Suppressor macrophage treated with lipopolysaccharide for 1 hour (primary cell): ENCODE data around the gene DCST1.

Source experiments
- DNase-seq, 3 donors: peaks; one replicate each; pipeline ENCODE4 v3.0.0-alpha.2; 2020 to 2022

Gene DCST1

DNA sequence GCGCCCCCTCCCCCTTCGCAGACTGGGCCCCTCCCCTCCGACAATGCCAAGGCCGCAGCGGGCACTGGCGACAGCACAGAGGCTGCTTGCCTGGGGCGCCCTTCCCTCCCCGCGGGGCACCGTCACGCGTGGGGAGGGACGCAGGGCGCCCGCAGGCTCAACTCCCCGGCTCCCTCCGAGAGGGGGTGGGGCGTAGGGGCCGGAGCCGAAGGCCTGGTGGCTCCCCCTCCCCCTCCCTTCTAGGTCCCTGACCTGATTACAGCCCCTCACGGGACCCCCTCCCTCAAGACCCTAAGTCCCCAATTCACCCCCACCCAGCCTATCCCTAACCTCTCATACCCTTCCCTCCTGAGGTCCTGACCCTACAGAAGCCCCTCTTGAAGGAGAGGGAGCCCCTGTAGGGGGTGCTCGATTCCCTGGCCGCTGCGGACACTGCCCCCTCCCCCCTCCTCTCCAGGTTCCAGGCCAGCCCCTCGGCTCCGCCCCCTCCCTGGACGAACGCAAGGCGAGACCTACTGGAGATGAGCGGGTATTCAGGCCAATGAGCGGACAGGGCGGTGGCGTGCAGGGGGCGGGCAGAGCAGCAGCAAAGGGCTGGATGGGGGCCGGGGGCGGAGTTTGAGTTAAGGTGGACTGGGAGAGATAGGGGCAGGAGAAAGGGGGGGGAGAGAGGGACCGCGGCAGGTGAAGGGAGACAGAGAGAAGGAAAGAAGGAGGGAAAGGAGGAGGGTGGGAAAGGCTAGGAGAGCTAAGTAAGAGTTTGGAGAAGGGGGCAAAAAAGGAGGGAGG, 31.8 kb upstream of the DCST1 start:
- peak; percentile 99 to 100 (median 99) for DNase-seq

GRCh38 chr1:155002464-155003226, 31.0 kb upstream of the DCST1 start, which contains the start of gene ZBTB7B:
Gene ZBTB7B, plus strand, starts transcription at chr1:155002802. Its CDS starts 11,859 bp downstream, at chr1:155014661.
- peak in 2 of 3 donors; percentile 50 to 62 for DNase-seq

DNA sequence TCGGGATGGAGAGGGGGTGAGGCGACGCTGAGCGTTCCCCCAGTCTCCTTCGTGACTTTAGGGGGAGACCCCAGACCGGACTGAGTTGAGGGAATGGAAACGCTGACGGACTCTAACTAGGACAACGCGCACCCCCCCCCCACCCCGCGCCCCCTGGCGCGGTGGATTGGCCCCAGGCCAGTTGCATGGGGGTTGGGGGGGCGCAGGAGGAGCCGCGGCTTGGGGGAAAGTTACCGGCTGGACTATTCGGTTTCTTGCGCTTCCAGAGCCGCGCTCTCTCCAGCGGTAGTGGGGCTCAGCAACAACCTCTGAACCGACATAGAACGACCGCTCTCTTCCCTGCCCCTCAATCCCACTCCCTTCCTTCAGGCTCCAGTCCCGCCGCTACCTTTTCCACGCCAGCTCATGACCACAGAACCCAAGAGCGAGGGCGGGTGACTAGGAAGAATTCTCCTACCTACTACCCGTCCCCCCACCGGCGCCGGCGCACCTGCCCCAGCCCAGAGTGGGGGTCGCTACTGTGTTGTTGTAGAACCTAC, 30.3 kb upstream of the DCST1 start:
- peak in 1 of 3 donors; percentile 18 for DNase-seq

- peak in 1 of 3 donors; percentile 21 for DNase-seq
These were observed 29.8 kb upstream of the DCST1 start for GRCh38 chr1:155003766-155004351.

GRCh38 chr1:155004352-155005075, 29.1 kb upstream of the DCST1 start:
- DNase-seq, result peak in 1 of 3 donors; percentile 20

DNA sequence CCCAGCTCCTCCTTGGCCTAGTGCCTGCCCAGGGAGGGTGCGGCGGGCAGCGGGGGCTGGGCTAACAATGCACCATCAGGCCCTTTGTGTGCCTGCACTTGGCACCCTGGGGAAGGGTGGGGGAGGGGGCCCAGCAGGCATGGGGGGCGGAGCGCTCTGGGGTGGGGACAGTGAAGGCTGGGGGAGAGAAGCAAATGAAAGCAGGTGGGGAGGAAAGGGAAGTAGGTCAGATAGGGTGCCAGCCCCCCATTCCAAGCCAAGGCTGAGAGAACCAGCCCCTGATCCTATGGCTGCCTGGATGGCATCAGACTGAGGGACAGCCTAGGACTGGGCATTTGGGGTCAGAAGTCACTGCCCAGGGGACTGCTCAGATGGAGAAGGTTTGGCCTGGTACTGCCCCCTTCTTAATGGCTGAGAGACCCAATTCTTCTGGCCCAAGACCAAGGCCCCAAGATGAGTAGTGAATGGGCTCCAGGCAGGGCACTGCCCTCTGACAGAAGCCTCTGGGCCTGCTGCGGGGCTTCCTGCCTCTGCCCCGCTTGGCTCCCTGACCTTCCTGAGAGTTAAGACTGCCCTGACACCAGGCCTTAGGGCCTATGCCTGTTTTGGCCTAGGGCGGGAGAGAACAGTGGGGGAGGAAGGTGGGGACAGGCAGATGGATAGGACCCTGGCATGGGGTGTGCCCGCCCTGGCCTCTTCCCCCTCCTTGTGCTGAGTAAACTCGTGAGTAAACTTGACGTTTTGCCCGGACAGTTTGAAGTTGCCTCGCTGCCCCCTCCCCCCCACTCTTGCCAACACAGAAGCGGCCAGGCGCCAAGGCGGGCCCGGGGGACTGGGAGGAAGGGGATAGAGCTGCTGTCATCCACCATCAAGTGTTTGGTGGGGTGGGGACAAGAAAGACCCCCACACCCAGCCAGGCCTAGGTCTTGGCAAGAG, 28.3 kb upstream of the DCST1 start:
- DNase-seq, result peak in 2 of 3 donors; percentile 55 to 64

- peak; percentile 80 to 84 (median 84) for DNase-seq
These were observed 27.0 kb upstream of the DCST1 start for GRCh38 chr1:155006601-155007101.

- no peak for DNase-seq
These were observed 26.3 kb upstream of the DCST1 start for GRCh38 chr1:155007251-155007828.

DNA sequence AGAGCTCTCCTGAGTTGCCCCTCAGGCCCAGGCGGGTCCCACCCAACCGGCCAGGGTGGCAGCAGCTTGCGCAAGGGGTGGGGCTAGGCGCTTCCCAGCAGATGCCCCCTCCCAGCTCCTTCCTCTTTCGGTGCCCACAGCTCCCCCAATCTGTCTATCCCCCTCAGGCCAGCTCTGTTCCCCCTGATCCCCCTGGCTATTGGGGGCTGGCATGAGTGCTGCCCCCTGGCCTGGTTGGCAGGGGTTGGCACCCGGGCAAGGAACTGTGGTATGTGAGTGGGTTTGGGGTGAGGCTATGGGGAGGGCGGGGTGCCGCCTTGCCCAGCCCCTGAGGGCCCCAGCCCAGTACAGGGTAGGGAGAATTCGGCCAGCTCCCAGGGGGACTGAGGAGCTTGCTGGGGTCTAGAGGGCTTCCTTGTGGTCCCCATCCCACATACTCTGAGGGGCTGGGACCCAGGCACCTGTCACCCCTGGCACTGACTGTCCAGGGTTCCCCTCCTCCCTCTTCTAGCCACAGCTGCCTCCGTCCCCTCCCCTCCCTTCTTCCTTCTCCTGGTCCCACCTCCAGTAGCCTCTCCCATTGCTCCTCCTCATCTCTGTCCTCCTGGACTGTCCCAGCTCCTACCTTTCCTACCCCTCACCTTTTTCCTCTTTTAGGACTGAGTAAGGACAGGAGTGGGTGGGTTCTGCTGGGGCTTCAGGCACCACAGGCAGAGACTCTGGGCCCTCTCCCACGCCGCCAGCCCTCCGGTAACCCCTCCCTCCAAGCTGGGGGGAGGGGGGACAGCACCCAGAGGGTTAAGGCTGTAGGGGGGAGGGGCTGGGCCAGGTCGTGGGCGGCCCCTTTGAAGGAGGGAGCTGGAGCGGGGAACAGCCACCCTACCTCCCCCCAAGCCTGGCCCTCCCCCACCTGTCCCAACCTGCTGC, 25.3 kb upstream of the DCST1 start:
- no peak for DNase-seq

DNA sequence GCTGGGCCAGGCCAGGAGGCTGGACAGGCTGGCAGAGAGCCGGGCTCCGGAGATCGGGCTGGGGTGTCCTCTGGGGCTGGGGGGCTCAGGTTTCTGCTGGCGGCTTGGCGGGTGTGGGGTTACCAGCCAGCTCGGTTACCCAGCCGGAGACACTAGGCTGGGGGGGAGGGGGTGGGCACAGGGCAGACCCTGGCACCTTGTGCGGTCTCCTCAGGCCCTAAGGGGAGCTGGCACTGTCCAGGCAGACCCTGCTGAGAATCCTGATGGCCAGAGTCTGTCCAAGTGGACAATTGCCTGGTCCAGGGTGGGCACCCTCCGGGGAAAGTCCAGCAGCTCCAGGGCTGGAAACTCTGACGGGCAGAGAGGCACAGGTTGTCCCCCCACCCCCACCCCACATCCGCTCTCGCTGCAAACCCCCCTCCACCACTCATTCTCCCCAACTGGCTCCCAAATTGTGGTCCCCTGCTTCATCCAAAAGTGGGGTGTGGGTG, 24.4 kb upstream of the DCST1 start:
- DNase-seq, result no peak

DNA sequence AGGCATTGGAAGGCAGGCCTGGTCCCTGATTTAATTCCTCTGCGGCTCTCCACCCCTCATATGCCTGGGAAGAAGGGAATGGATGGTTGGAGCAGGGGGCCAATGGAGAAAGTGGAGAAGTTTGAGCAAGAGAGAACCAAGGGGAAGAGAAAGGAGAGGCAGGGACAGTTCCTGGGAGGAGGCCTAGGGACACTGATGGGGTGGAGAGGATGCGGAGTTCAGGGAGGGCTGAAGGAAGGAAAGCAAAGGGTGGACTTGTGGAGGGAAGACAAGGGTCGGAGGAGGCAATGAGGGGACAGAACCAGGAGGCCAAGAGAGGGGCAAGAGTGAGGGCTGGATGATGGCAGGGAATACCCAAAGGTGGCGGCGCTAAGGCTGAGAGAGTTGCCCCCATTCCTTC, 23.9 kb upstream of the DCST1 start:
- no peak for DNase-seq

DNA sequence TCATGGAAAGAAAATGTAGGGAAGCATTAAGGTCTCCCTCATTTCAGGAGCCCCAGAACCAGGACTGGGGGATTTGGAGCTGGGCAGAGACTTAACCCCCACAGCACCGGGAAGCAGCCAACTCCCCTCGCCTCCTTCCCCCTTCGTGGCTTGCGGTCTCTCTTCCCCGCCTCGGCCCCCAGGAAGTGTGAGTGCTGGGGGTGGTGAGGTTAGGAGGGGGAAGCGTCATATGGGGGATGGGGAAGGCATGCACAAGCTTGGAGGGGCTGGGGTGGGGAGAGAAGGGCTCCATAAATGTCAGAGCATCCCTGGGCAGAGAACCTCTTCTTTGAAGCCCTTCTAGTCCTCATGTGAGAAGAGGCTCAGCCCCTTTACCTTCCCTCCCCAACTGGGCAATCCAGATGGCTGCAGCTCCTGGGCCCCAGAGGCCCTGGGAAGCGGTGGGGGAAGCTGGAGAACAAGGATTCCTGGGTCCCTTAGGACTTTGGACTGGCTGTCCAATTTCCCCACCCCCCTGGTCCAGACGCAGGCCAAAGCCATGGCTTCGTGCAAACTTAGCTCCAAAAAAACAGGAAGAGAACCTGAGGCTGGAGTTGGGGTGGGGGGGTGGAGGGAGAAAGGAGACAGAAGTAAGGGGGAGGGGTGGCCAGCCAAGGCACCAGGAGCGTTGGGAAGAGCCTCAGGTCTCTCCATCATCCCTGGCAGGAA, 23.3 kb upstream of the DCST1 start:
- DNase-seq, result no peak

DNA sequence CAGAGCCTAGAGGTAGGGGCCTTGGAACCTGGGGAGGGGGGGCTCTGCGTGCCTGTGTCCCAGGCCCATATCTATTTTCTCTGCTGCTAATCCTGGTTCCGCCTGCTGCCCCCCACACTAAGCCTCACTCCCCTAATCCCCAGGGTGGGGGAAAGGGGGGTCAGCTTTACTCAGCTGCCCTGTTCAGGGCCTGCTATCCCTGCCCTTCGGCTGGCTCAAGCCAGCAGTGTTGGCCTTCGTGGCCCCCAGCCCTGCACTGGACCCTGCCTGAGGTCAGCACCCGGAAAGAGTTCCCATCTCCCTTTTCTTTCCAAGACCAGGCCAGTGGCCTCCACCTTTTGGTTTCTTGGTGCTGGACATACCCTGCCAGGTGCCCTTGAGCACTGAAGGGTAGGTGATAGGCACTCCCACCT, 22.6 kb upstream of the DCST1 start:
- no peak for DNase-seq

- DNase-seq, result no peak
These were observed 22.1 kb upstream of the DCST1 start for GRCh38 chr1:155011437-155012025.

GRCh38 chr1:155012026-155012546, 21.5 kb upstream of the DCST1 start:
- DNase-seq, result peak; percentile 56 to 72 (median 58)

DNA sequence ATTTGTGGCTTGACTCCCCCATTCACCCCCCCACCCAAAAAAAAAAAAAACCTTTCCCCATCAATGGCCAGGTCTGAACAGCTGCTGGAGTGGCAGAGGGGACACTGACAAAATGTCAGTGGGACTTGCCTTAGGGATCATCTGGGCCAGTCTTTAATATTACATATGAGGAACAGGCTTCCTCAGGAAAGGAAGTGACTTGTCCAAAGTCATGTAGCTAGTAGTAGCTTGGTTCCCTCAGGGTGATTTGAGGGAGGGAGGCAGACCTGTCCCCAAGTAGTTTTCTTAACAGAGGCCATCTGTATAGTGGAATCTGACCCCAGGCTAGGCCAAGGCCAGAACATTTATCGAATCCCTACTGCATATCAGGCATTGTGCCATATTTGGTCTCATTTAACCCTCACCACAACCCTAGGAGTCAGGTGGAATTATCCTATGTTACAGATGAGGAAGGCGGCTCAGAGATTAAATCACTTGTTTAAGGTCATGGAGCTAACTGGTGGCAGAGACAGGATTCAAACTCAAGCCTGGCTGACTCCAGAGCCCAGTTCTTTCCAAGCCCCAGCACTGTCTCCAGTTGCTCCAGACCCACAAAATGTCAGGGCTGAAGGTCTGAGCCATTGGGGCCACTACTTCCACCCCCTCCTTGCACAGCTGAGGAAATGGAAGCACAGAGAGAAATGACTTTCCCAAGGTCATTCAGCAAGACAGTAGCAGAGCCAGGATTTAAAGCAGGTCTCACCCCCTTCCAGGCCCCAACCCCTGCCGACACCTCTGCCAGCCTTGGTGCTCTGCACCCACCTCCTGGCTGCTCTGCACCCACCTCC, 20.6 kb upstream of the DCST1 start:
- peak; percentile 48 to 58 (median 57) for DNase-seq

DNA sequence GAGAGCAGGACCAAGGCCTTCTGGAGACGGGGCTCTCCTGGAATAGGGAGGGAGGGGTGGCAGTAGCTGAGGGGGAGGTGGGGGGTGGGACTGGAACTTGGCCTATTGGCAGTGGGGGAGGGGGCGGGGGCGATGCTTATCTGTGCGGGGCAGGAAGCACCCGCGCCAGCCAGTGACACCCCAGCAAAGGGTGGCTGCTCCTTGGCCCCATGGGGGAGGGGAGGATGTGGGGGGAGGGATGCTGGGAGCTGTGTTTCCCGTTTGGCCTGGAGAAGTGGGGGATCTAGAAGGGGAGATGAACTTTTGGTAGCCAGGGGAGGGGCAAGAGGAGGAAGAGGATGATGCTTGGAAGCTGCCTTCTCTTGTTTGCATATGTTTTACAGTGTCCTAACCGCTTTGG, 20.0 kb upstream of the DCST1 start:
- no peak for DNase-seq
